ENCODE measurements around the gene COL6A3.
"Not testable (repeated sequence)": the region's sequence is repeated elsewhere in the genome, so short reads cannot be mapped to it uniquely, and the experiment has no call there.

COL6A3 gene

DNA sequence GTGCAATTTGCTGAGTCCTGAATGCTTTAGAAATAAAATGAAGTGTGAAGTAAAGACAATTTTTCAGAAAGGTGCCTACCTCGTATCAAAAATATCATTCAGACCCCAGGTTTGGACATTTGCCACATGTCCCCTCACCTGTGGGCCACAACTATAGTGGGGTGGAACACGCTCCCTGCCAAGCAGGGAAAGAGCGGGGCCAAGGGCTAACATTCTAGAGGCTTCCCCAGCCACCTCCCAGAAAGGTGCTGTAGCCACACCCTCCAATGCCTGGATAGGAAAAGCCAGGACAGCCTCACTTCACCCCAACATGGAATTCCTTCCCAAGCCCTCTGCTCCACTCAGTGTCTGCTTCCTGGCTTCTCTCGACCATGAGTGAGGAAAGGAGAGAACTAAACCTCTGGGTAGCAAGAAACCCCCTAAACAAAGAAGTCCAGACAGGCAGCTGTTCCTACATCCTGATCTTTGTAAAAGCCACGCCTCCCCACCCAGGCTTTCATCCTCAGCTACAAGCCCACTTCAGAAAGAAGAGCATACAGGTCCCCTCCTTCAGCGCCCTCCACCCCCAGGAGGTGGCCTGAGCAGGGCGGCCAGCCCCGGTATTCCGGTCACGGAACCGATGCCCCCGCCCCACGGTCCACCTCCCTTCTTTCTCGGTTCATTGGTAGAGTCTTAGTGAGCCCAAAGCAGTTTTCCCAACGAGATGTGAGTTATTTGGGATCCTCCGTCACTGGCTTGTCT is 2.1 kb downstream of the COL6A3 start:
- DNase-seq, result no peak

DNA sequence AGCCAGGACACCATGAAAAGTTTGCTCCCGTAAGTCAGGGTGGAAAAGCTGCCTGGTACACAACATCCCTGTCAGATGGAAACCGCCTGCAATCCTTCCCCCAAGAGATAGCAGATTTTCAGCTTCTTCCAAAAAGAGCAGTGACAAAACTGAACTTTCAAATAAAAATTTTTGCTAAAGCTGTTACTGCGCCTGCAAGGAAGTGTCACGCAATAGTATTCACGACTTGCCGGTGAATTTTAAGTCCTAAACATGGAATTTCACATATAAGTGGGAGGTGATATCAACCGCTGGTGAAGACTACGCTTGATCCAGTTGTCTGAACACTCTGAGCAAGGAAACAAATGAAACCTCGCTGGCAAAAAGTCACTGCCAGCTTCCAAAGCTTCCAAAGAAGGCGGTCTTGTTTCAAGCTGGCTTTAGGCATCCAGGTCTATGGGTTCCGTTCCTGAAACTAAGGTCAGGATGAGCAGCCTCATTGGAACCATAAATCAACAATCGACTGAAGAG is 2.8 kb downstream of the COL6A3 start:
- DNase-seq, result no peak

- DNase-seq, result not testable (repeated sequence)
These were observed 4.7 kb downstream of the COL6A3 start for GRCh38 chr2:237409263-237409662.

- no peak for DNase-seq
These were observed 5.5 kb downstream of the COL6A3 start for GRCh38 chr2:237408335-237409000.

GRCh38 chr2:237407700-237408099 is 6.3 kb downstream of the COL6A3 start:
- no peak for DNase-seq

DNA sequence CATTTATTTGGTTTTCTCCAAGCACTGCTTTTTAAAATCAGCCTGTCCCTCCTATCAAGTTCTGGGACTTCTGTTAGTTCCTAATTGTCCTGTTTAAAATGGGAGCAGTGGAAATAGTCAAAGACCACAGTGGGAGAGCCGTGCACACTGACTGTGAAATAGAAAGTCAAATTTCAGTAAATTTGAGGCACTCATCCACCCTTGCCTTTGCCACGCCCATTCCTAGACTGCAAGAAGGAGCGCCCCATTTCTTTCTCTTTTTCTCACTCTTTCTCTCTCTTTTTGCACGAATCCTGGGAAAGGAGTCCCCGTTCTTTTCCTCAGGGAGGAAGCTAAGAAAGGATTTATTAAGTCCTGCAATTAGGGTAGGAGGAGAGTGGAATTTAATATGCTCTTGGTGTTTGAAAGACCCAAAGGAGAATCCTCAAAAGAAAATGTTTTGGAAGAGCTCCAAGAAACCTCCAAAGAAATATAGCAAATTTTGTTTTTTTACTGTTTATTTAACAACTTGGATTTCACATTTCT is 7.5 kb downstream of the COL6A3 start:
- no peak for DNase-seq

- DNase-seq, result no peak
These were observed 8.4 kb downstream of the COL6A3 start for GRCh38 chr2:237405605-237406004.

DNA sequence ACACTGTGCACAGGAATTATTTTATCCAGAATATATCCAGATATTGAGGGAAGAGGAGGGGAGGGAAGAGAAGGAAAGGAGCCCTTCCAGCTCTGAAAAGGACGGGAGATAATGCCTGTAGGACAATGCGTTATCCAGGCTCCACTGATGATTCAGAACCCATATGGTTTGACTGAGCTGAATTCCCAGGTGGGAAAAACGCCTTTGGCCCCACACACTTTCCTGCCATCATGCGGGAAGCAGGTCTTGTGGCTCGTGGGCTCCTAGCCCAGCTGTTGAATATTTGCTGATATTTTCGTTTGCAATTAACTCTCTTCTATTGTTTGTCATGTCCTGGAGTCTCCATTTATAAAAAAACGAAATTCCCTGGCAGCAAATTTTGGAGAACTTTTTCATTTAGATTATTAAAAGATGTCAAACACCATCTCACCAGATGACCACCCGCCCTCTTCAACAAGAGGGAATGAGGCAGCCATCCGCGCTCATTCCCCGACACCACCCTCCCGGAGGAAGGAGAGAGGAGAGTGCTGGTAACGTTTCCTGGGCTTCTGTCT is 8.9 kb downstream of the COL6A3 start:
- DNase-seq, result no peak

- no peak for DNase-seq
These were observed 9.6 kb downstream of the COL6A3 start for GRCh38 chr2:237404413-237404812.

DNA sequence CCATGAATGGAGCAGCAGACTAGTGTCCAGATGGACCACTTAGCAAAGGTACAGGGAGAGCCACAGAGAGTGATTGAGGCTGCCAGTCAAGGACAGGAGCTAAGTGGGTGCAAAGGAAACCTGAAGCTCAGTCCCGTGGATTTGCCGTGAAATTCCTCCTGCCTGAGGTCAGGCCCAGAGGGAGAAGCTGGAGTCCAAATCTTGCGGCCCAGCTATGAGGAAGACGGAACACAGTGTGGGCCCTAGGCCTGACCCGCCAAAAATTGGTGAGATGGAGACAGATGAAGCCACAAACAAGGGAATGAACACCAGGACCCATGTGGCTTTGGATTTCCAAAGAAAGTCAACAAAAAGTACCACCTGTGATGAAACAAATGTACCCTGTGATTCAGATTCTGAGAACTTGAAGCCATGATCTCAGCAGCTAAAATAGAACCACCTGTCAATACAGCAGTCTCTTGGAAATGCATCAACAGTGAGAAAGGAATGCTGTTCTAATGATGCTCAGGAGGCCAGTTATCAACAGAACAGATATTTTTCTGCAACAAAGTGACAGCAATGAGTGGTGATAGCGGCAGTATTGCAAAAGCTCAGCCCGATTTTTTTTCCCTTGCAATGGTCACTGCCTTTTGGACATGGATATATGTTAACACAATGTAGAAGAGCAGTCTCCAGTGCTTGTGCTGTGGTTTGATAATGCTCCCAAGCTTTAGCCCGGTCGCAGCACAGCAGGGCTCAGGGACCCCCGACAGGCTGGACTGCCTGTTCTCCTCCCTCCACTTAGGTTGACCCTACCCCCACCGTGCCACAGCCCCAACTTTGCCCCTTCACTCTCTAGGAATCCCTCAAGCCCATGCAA is 10.7 kb downstream of the COL6A3 start:
- DNase-seq, result no peak

GRCh38 chr2:237400199-237400598 is 13.8 kb downstream of the COL6A3 start:
- no peak for DNase-seq

- no peak for DNase-seq
These were observed 16.9 kb downstream of the COL6A3 start for GRCh38 chr2:237397072-237397471.

DNA sequence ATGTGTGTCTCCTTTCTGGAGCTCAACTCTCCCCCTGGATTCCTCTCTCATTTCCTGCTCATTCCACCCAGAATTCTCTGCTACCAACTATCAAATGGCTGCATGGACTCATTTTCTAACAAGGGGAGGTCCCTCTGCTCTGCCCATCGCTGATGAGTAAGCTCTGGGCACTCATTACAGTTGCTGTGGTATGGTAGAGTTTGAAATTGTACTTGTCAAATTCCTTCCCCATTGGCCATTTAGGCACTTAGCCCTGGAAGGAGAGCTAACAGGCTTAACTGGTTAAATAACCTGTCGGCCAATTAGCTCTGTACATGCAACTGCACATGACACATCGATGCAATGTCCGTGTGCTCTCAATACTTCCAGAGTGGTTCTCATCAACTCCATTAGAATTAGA is 20.4 kb downstream of the COL6A3 start:
- no peak for DNase-seq

GRCh38 chr2:237392186-237392585 is 21.8 kb downstream of the COL6A3 start:
- DNase-seq, result no peak

GRCh38 chr2:237391140-237391539 is 22.8 kb downstream of the COL6A3 start:
- DNase-seq, result no peak

DNA sequence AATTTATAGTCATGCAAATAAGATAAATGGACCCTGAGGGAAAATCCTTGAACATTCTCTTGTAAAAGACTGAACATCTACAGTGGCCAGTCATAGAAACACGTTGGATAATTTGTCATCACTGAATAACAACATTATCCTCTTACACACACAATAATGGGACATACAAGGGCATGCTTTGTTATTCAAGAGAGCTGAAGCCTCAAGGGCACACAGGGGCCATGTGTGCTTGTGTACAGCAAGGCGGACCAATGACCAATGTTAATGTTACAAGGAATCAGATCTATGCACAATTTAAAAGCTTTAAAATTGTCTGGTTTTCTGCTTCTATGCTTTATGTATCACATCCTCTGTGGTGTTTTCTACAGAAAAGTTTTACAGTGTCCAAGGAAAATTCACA is 23.7 kb downstream of the COL6A3 start:
- DNase-seq, result no peak

GRCh38 chr2:237389831-237390230 is 24.1 kb downstream of the COL6A3 start:
- DNase-seq, result no peak

- DNase-seq, result no peak
These were observed 25.9 kb downstream of the COL6A3 start for GRCh38 chr2:237388036-237388435.

- no peak for DNase-seq
These were observed 29.3 kb downstream of the COL6A3 start for GRCh38 chr2:237384672-237385020.

- DNase-seq, result no peak
These were observed 29.8 kb downstream of the COL6A3 start for GRCh38 chr2:237383991-237384671.

- no peak for DNase-seq
These were observed 33.2 kb downstream of the COL6A3 start for GRCh38 chr2:237380768-237381167.

DNA sequence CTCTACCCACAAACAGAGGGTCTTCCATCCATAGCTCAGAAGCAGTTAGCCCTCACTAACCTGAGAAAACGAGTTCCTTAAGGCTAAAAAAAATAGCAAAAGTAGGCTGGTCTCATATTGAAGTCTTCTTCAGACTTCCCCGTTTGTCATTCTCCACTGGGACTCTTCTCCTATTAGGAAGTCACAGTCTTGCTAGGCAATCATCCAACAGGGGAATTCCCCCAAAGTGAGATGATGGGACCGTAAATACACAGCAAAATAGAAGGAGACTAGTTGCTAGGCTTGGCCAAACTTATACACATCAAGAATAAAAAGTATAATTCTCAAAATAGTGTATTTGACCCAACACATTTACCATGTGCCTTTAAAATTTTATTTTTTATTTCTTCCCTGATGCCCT is 34.3 kb downstream of the COL6A3 start:
- DNase-seq, result no peak

Data from T-helper 2 cell (primary cell).